GM18909 (cell line): ENCODE measurements around the gene PTPRM.

Experiments used
- ATAC-seq: cut with Tn5 transposase; IDR thresholded peaks from one replicate; pipeline ENCODE4 v1.9.1; 2021; ENCODE audit warnings: mild to moderate bottlenecking; ENCODE audit not compliant: unreplicated experiment, poor library complexity

The PTPRM gene

DNA sequence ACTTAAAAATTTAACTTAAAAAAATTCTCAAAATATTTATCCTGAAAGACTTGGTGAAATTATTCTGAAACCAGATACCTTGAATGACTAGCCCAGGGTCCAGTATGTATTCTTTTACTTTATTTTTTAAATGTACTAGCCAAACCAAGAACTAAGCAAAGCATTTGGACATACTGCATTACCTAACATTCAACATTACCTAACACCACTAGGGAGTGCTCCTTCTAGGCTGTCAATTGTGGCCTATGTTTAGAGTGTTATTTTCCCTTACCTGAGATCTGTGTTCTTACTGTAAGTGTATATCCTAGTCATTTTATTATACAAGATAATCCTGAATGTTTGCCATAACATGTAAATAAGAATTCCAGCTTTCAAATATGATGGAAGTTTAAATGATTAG is 496.6 kb downstream of the PTPRM start:
- ATAC-seq = no peak

GRCh38 chr18:8065284-8065683 is 498.2 kb downstream of the PTPRM start:
- ATAC-seq = no peak

GRCh38 chr18:8065773-8066172 is 498.7 kb downstream of the PTPRM start:
- no peak for ATAC-seq

DNA sequence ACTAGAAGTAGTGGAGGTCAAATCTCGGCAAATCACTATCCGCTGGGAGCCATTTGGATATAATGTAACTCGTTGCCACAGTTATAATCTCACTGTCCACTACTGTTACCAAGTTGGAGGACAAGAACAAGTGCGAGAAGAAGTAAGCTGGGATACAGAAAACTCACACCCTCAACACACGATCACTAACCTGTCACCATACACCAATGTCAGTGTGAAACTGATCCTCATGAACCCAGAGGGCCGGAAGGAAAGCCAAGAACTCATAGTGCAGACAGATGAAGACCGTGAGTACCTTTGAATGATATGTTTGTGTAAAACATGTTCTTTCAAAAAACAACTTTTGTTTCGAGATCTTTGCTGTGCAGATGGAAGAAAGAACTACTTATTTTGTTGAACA is 502.6 kb downstream of the PTPRM start:
- ATAC-seq = no peak

DNA sequence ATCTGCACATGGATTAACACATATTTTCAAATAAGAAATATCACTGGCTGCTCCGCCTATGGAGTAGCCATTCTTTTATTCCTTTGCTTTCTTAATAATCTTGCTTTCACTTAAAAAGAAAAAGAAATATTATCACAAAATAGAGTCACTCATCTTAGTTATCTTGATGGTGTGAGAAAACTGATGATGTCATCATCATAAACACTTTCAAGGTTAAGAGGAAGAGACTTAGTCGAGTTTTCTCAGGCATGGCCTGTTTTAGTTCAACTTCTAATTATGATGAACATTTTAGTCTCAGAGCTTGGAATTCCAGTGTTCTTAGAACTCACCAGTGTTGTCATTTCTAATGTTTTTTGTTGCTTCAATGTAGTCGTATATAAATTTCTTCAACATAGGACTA is 506.1 kb downstream of the PTPRM start:
- no peak for ATAC-seq

DNA sequence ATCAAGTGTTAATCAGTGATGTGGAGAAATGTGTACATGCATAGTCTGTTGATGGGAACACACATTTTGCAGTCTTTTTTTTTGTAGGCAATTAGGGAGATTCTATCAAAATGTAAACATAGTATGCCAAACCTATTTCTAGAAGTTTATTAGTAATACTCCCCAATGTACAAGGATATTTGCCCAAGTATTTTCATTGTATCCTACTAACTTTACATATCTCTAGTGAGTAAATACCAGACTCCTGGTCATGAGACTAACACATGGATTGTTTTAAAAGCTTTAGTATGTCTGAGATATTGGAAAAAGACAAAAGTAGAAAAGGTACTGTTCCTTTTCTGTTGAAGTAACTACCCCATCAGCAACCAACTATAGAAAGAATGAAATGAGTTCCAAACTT is 513.0 kb downstream of the PTPRM start:
- ATAC-seq = no peak

GRCh38 chr18:8081267-8081666 is 514.2 kb downstream of the PTPRM start:
- ATAC-seq = no peak

DNA sequence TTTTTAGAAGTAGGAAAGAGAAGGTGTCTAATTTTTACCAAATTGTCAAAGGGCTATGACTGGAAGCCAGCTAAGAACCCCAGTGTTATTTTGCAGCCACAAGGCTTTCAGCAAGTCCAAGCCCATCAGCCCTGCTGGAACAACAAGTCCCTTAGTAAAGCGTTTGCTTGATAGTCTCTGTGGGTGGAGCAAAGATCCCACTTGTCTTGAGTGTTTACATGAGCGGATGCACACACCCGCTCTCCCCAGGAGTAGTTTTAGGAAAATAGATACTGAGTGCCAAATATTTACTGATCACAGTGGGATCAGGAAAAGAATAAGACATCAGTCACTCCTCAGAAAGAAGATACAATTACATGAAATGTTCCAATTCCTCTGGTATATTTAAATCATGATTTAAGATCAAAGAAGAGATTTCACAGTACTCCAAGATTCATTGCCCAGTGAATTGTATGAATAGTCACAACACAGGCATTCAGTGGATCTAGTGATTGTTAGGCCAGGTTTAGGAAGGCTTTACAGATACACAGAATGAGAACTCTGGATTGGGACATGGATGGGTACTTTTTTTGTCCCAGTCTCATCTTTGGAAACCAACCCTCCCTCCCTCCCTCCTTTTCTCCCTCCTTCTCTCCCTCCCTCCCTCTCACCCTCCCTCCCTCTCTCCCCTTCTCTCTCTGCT is 514.9 kb downstream of the PTPRM start:
- ATAC-seq = no peak

- ATAC-seq = no peak
Observed at GRCh38 chr18:8084160-8084559, 517.0 kb downstream of the PTPRM start.

DNA sequence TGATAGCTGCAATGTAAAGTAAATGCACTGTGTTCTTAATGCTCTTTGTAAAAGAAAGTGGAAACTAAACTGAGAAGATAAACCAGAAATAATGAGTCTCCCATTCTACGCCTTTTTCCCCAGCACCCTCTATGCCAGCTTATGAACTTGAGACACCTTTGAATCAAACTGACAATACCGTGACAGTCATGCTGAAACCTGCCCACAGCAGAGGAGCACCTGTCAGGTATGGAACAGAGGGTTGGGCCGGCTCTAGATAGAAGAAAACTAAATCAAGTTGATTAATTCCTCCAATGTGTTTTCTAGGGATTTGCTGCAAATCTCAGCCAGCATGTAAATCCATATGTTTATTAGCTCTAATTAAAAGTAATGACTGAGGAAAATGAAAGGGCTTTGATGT is 521.5 kb downstream of the PTPRM start:
- no peak for ATAC-seq

DNA sequence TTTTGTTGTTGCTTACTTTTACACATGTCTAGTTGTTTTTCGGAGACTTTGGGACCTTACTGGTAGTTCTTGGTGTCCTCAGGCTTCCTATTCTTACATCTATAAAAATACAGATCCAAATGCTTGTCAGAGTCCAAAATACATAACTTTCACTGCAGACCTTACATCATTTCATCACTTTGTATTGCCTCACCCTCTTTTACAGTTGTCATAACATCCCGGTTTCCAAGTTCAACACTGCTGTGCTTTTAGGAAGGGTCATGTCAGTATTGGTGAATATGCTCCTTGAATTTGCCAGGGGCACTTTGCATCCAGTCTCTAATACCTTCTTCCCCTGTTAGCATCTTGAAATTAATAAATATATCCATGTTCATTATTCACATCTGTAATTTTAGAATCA is 523.9 kb downstream of the PTPRM start:
- ATAC-seq = no peak

- no peak for ATAC-seq
Observed at GRCh38 chr18:8095947-8096570, 528.9 kb downstream of the PTPRM start.

DNA sequence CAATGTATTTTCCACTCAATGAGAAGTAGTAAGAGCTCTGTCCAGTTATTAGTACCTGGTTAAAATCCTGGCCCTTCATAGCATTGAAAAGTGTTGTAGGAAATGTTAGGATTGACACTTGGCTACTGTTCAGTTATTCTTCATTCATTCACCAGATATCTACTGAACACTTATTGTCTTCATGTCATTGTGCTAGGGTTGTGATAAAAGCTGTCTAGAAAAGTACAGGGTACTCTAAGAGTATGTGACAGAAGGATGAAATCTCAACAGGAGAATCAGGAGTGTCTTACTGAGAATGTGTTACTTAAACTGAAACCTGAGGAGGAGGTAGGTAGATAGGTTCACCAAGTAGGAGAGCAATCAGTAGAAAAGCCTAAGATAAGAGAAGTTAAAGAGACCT is 530.3 kb downstream of the PTPRM start:
- ATAC-seq = no peak

- ATAC-seq = no peak
Observed at GRCh38 chr18:8097927-8098326, 530.8 kb downstream of the PTPRM start.

GRCh38 chr18:8106603-8107002 is 539.5 kb downstream of the PTPRM start:
- no peak for ATAC-seq

DNA sequence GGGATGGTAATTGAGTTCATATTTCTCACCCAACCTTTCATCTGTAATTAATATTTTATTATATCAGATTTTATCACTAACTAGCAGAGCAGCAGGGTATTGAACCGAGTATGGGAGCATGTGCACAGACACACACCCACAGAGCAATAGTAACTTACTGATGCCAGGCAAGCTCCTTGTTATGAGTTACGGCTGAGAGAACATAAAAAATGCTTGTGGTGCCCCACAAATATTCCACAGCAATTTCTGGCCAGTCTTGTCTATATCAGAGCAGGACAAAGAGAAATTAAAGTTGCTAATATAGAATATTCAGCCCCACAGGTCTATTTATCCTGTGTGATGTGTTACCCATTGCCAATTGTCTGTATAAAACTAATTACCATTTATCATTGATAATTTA is 540.3 kb downstream of the PTPRM start:
- no peak for ATAC-seq

DNA sequence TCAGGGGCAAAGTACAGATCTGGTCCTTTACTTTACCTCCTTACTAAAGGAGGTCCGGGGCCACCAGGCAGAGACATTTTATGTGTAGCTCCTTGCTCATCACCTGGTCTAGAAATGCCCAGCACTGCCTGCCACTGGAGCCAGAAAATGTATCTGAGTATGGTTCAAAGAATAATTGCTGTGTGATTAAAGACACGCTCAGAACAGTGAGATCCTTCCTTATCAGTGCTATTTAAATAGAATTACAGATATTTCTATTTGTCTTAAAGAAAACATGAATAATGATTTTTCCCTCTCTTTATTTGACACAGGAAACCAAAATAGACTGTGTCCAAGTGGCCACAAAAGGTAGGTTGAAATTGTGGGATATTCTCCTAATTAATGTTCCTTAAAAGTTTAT is 547.4 kb downstream of the PTPRM start:
- no peak for ATAC-seq

- ATAC-seq = no peak
Observed at GRCh38 chr18:8116341-8117005, 549.4 kb downstream of the PTPRM start.

- ATAC-seq = no peak
Observed at GRCh38 chr18:8117006-8117371, 549.9 kb downstream of the PTPRM start.

DNA sequence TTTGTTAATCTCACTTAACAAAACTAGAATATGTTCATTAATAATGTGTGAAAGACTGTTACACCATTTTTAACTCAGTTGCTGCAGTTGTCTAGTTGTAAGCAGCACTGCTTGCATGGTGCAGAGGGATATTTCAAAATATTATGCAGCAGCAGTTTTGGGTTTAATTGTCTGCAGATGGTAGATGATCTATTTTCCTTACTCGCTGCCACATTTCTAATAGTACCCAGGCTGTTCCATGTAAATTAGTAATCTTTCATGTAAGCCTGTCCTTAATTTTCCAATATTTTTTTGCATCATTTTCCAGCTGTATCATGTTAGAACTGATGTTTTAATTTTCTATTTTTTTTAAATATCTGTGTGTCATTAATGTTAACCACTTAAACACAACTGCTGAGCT is 554.0 kb downstream of the PTPRM start:
- ATAC-seq = no peak

GRCh38 chr18:8121942-8122480 is 554.9 kb downstream of the PTPRM start:
- ATAC-seq = no peak
